ENCODE results near the gene ISL1. TPM values are rescaled to one million over a fixed set of nuclear protein-coding genes. Genes with fewer than 3 reads are reported as not detected.

Gene ISL1
- total RNA-seq, 1 experiment from 2014 or later, result 0.29 TPM

- BruUV-seq (replicated peaks), result no TSS peak
- POLR2A ChIA-PET, result no interaction called here
- intact Hi-C loops (cut with micrococcal nuclease; ENCODE audit: unreplicated experiment), result no loop called here
Measured at GRCh38 chr5:51395666-51396356, 12.6 kb downstream of the ISL1 start.

GRCh38 chr5:51396797-51397196, 13.5 kb downstream of the ISL1 start:
- no peak overlapping the region for H3K27ac Mint-ChIP-seq (ENCODE audit: unreplicated experiment)
- no peaks in the 10 kb centered on the region for H3K36me3 ChIP-seq (ENCODE audit: control insufficient read depth, insufficient read depth, low read length)
- no peaks in the 10 kb centered on the region for H3K36me3 Mint-ChIP-seq (ENCODE audit: insufficient read depth, unreplicated experiment)
- H3K4me3 Mint-ChIP-seq (ENCODE audit: unreplicated experiment), result no peak overlapping the region
- no peak overlapping the region for H3K4me3 ChIP-seq (ENCODE audit: low read depth, low read length)
- H3K27me3 ChIP-seq (replicated peaks; ENCODE audit: control insufficient read depth, insufficient read depth, low read length), result peaks cover 2% of the 10 kb centered on the region; the same call in 1 of the 2 replicates
- H3K4me1 ChIP-seq, result no peaks in the 10 kb centered on the region
- intact Hi-C loops (cut with micrococcal nuclease; ENCODE audit: unreplicated experiment), result no loop called here
- no peaks in the 10 kb centered on the region for H3K4me1 Mint-ChIP-seq (ENCODE audit: low read depth, unreplicated experiment)
- DNase-seq, result no peak
- CTCF ChIA-PET, result no interaction called here
- H3K9me3 ChIP-seq, result no peaks in the 10 kb centered on the region; the same call in 1 of the 2 replicates
- H3K27me3 Mint-ChIP-seq (ENCODE audit: insufficient read depth, unreplicated experiment), result peaks cover 24% of the 10 kb centered on the region
- TF ChIP-seq, protein P1, sequence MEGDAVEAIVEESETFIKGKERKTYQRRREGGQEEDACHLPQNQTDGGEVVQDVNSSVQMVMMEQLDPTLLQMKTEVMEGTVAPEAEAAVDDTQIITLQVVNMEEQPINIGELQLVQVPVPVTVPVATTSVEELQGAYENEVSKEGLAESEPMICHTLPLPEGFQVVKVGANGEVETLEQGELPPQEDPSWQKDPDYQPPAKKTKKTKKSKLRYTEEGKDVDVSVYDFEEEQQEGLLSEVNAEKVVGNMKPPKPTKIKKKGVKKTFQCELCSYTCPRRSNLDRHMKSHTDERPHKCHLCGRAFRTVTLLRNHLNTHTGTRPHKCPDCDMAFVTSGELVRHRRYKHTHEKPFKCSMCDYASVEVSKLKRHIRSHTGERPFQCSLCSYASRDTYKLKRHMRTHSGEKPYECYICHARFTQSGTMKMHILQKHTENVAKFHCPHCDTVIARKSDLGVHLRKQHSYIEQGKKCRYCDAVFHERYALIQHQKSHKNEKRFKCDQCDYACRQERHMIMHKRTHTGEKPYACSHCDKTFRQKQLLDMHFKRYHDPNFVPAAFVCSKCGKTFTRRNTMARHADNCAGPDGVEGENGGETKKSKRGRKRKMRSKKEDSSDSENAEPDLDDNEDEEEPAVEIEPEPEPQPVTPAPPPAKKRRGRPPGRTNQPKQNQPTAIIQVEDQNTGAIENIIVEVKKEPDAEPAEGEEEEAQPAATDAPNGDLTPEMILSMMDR (IDR thresholded peaks at IDR 0.05; ENCODE audit: insufficient read depth in 1 of 2, low read depth in 1 of 2, low read length in 1 of 2, severe bottlenecking in 1 of 2, unreplicated experiment in 1 of 2), result no peak
- no peaks in the 10 kb centered on the region for H3K9me3 Mint-ChIP-seq (ENCODE audit: unreplicated experiment)
- POLR2A ChIA-PET, result no interaction called here
- no TSS peak for BruUV-seq (replicated peaks)

More at GRCh38 chr5:51395666-51396356, 12.6 kb downstream of the ISL1 start:
- DNase-seq, result no peak
- Mint-ChIP-seq H3K36me3 (ENCODE audit: insufficient read depth, unreplicated experiment) (no peaks in the 10 kb centered on the region), H3K4me3 (ENCODE audit: unreplicated experiment) (no peak overlapping the region), H3K27ac (ENCODE audit: unreplicated experiment) (no peak overlapping the region), H3K4me1 (ENCODE audit: low read depth, unreplicated experiment) (peaks cover 3% of the 10 kb centered on the region), H3K27me3 (ENCODE audit: insufficient read depth, unreplicated experiment) (peaks cover 24% of the 10 kb centered on the region), H3K9me3 (ENCODE audit: unreplicated experiment) (no peaks in the 10 kb centered on the region)
- no peak overlapping the region for H3K4me3 ChIP-seq (ENCODE audit: low read depth, low read length)
- H3K4me1 ChIP-seq, result no peaks in the 10 kb centered on the region
- CTCF ChIA-PET, result no interaction called here
- H3K9me3 ChIP-seq, result no peaks in the 10 kb centered on the region; the same call in 1 of the 2 replicates
- no peaks in the 10 kb centered on the region for H3K36me3 ChIP-seq (ENCODE audit: control insufficient read depth, insufficient read depth, low read length)
- peaks cover 2% of the 10 kb centered on the region; the same call in 1 of the 2 replicates for H3K27me3 ChIP-seq (replicated peaks; ENCODE audit: control insufficient read depth, insufficient read depth, low read length)
- TF ChIP-seq, protein P1 (IDR thresholded peaks at IDR 0.05; ENCODE audit: insufficient read depth in 1 of 2, low read depth in 1 of 2, low read length in 1 of 2, severe bottlenecking in 1 of 2, unreplicated experiment in 1 of 2), result no peak

- no peaks in the 10 kb centered on the region for H3K4me1 Mint-ChIP-seq (ENCODE audit: low read depth, unreplicated experiment)
- Histone ChIP-seq H3K4me1 (no peaks in the 10 kb centered on the region), H3K27me3 (replicated peaks; ENCODE audit: control insufficient read depth, insufficient read depth, low read length) (0 out of 2 replicates have a peak, but pooled peaks cover 2% of the 10 kb centered on the region), H3K4me3 (ENCODE audit: low read depth, low read length) (no peak overlapping the region), H3K9me3 (no peaks in the 10 kb centered on the region; the same call in 1 of the 2 replicates), H3K36me3 (ENCODE audit: control insufficient read depth, insufficient read depth, low read length) (no peaks in the 10 kb centered on the region)
- BruUV-seq (replicated peaks), result no TSS peak
- H3K27me3 Mint-ChIP-seq (ENCODE audit: insufficient read depth, unreplicated experiment), result peaks cover 21% of the 10 kb centered on the region
- no peaks in the 10 kb centered on the region for H3K36me3 Mint-ChIP-seq (ENCODE audit: insufficient read depth, unreplicated experiment)
- intact Hi-C loops (cut with micrococcal nuclease; ENCODE audit: unreplicated experiment), result loop anchor here (2.0 kb wide), 1 partner anchor 15 kb away; the partner anchor contains the start of gene ISL1
- TF ChIP-seq, protein P1 (IDR thresholded peaks at IDR 0.05; ENCODE audit: insufficient read depth in 1 of 2, low read depth in 1 of 2, low read length in 1 of 2, severe bottlenecking in 1 of 2, unreplicated experiment in 1 of 2), result no peak
- no peaks in the 10 kb centered on the region for H3K9me3 Mint-ChIP-seq (ENCODE audit: unreplicated experiment)
- DNase-seq, result no peak
- H3K27ac Mint-ChIP-seq (ENCODE audit: unreplicated experiment), result no peak overlapping the region
- ChIA-PET POLR2A (no interaction called here), CTCF (no interaction called here)
- H3K4me3 Mint-ChIP-seq (ENCODE audit: unreplicated experiment), result no peak overlapping the region
Measured at GRCh38 chr5:51397996-51398395, 14.7 kb downstream of the ISL1 start.

Data from Caco-2 (cell line).